Measurements from ENCODE around the gene LONP2. TPM values are rescaled to one million over a fixed set of nuclear protein-coding genes. Genes with fewer than 3 reads are reported as not detected.
A peak's percentile ranks its signal among the peaks of the same experiment; 100 is the strongest.

LONP2 gene
- polyA plus RNA-seq, 2 of the 4 experiments (the other 2 are of a cell fraction), result 27.8 to 51.3 TPM

DNA sequence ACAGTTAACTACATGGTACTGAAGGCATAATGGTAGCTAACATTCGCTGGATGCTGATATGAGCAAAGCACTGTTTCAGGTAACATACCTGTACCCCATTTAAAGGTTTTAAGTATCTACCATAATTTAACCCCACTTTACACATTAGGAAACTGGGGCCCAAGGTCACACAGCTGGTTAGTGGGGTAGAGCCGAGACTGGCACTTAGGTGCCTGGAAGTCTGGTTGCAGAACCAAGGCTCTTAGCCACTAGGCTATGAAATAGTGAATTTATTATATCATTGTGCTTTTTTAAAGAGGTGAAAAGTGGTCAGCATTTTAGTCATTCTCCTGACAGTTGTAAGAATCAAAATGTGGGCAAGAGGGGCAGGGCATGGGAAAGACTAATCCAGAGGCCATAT, 115.9 kb downstream of the LONP2 start:
- FAIRE-seq (no peak), ATAC-seq (no peak)

GRCh38 chr16:48361012-48361411, 116.9 kb downstream of the LONP2 start:
- no peaks in the 10 kb centered on the region for H3K9me3 ChIP-seq
- POLR2A ChIA-PET, result interaction anchor here (1.2 kb wide), 1 partner anchor 25 kb away, joined by 3 read pairs; no protein-coding TSS in a partner anchor
- ATAC-seq (no peak), FAIRE-seq (no peak), DNase-seq (ENCODE audit: low read depth in 1 of 2, low spot score in 1 of 2) (no peak)
- no peak overlapping the region for H3K4me3 ChIP-seq
- WGBS (ENCODE audit: missing lambda C conversion rate), result 92% methylated on average over 3 of the region's 3 CpGs
- CTCF ChIA-PET, result interaction anchor here (0.8 to 1.8 kb wide), 3 partner anchors 8 to 166 kb away, joined by 3 to 7 read pairs (median 6); no protein-coding TSS in a partner anchor
- TF ChIP-seq REST (IDR thresholded peaks at IDR 0.05) (0 out of 2 replicates have a peak, but pooled peaks have one; percentile 15), RAD21 (conservative IDR thresholded peaks at IDR 0.05 in 1 of 2, IDR thresholded peaks at IDR 0.05 in 1 of 2) (no peak)
- H3K4me2 ChIP-seq, result no peak overlapping the region
- no peak overlapping the region for H3K27ac ChIP-seq
- peaks cover 13% of the 10 kb centered on the region for H3K4me1 ChIP-seq

More for the DNA sequence above, 115.9 kb downstream of the LONP2 start:
- ChIA-PET POLR2A (no interaction called here), CTCF (interaction anchor here (0.8 to 2.5 kb wide), 6 partner anchors 7 to 264 kb away, joined by 3 to 12 read pairs (median 6); no protein-coding TSS in a partner anchor)
- Histone ChIP-seq H3K9me3 (no peaks in the 10 kb centered on the region), H3K4me3 (no peak overlapping the region), H3K4me1 (peaks cover 8% of the 10 kb centered on the region), H3K27ac (no peak overlapping the region), H3K4me2 (no peak overlapping the region)
- TF ChIP-seq POLR2AphosphoS2 (conservative IDR thresholded peaks at IDR 0.05; ENCODE audit: low read length) (no peak), HDAC2 (IDR thresholded peaks at IDR 0.05) (no peak), HOXA7 (CRISPR knock-in tag; IDR thresholded peaks at IDR 0.05) (no peak), RARB (CRISPR knock-in tag; IDR thresholded peaks at IDR 0.05) (no peak), HOXB13 (CRISPR knock-in tag; IDR thresholded peaks at IDR 0.05; ENCODE audit: low read depth) (no peak), USF2 (IDR thresholded peaks at IDR 0.05) (no peak), RNF2 (IDR thresholded peaks at IDR 0.05; ENCODE audit: borderline replicate concordance, low read depth) (no peak), MYC (IDR thresholded peaks at IDR 0.05; ENCODE audit: borderline replicate concordance, low read length) (no peak), FOSL2 (IDR thresholded peaks at IDR 0.05) (no peak), FOSL2 (CRISPR knock-in tag; IDR thresholded peaks at IDR 0.05) (no peak), MAFK (IDR thresholded peaks at IDR 0.05; ENCODE audit: partially characterized antibody) (no peak), GATA3 (IDR thresholded peaks at IDR 0.05; ENCODE audit: borderline replicate concordance) (no peak), REST (IDR thresholded peaks at IDR 0.05) (no peak), NR3C1 (IDR thresholded peaks at IDR 0.05) (no peak), HES2 (IDR thresholded peaks at IDR 0.05) (no peak)
- TF ChIP-seq, protein P1, sequence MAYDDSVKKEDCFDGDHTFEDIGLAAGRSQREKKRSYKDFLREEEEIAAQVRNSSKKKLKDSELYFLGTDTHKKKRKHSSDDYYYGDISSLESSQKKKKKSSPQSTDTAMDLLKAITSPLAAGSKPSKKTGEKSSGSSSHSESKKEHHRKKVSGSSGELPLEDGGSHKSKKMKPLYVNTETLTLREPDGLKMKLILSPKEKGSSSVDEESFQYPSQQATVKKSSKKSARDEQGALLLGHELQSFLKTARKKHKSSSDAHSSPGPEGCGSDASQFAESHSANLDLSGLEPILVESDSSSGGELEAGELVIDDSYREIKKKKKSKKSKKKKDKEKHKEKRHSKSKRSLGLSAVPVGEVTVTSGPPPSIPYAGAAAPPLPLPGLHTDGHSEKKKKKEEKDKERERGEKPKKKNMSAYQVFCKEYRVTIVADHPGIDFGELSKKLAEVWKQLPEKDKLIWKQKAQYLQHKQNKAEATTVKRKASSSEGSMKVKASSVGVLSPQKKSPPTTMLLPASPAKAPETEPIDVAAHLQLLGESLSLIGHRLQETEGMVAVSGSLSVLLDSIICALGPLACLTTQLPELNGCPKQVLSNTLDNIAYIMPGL (CRISPR knock-in tag; IDR thresholded peaks at IDR 0.05; ENCODE audit: borderline replicate concordance), result no peak
- TF ChIP-seq, protein P2, sequence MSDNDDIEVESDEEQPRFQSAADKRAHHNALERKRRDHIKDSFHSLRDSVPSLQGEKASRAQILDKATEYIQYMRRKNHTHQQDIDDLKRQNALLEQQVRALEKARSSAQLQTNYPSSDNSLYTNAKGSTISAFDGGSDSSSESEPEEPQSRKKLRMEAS (IDR thresholded peaks at IDR 0.05), result no peak
- no peak for DNase-seq (ENCODE audit: low read depth in 1 of 2, low spot score in 1 of 2)
- 96% methylated on average over 2 of the region's 2 CpGs for WGBS (ENCODE audit: missing lambda C conversion rate)
